GM23338 (cell line): ENCODE data around the gene DOCK11. TPM values are rescaled to one million over a fixed set of nuclear protein-coding genes. Genes with fewer than 3 reads are reported as not detected.

Source experiments
- ATAC-seq: fragments of 200-7000 bp; cut with Tn5 transposase; 3 replicates; pipeline ENCODE4 v1.9.1; 2020
- DNase-seq: peaks from one replicate; pipeline ENCODE4 v3.0.0-alpha.2; 2015; ENCODE audit warnings: low spot score
- H2AFZ ChIP-seq: fragments of 200-600 bp; sonication (generic); 2 replicates; pipeline ENCODE4 v1.8.0; 2016; ENCODE audit warnings: antibody characterized with exemption, mild to moderate bottlenecking, moderate library complexity
- H3F3A ChIP-seq: fragments of 200-600 bp; sonication (generic); replicated peaks from 2 replicates; pipeline ENCODE4 v1.8.0; 2017; ENCODE audit warnings: antibody characterized with exemption, mixed run types, low read depth
- H3K27ac ChIP-seq: fragments of 200-600 bp; sonication (generic); 2 replicates; pipeline ENCODE4 v1.6.1; 2016; ENCODE audit warnings: low read depth
- H3K27me3 ChIP-seq: fragments of 200-600 bp; sonication (generic); 2 replicates; pipeline ENCODE4 v1.8.0; 2016; ENCODE audit warnings: mild to moderate bottlenecking, mixed run types, moderate library complexity; ENCODE audit not compliant: insufficient read depth
- H3K36me3 ChIP-seq: fragments of 200-600 bp; sonication (generic); 2 replicates; pipeline ENCODE4 v1.8.0; 2016; ENCODE audit warnings: mild to moderate bottlenecking; ENCODE audit not compliant: insufficient read depth
- H3K4me1 ChIP-seq: fragments of 200-600 bp; sonication (generic); 2 replicates; pipeline ENCODE4 v1.8.0; 2016; ENCODE audit warnings: mild to moderate bottlenecking, moderate library complexity; ENCODE audit not compliant: insufficient read depth
- H3K4me2 ChIP-seq: fragments of 200-600 bp; sonication (generic); 2 replicates; pipeline ENCODE4 v1.7.1; 2017; ENCODE audit warnings: mixed run types
- H3K4me3 ChIP-seq: fragments of 200-600 bp; sonication (generic); 2 replicates; pipeline ENCODE4 v1.6.1; 2016; ENCODE audit warnings: mixed run types
- H3K79me2 ChIP-seq: fragments of 200-600 bp; sonication (generic); replicated peaks from 2 replicates; pipeline ENCODE4 v1.8.0; 2017; ENCODE audit warnings: mild to moderate bottlenecking; ENCODE audit not compliant: insufficient read depth
- H3K9me2 ChIP-seq: fragments of 200-600 bp; sonication (generic); 2 replicates; pipeline ENCODE4 v1.8.0; 2017; ENCODE audit not compliant: insufficient read depth
- H4K20me1 ChIP-seq: fragments of 200-600 bp; sonication (generic); replicated peaks from 2 replicates; pipeline ENCODE4 v1.8.0; 2017; ENCODE audit warnings: mild to moderate bottlenecking; ENCODE audit not compliant: insufficient read depth
- H3K27ac Mint-ChIP-seq: 2 replicates; pipeline ENCODE4 v1.8.0; 2020; ENCODE audit warnings: inconsistent platforms, mild to moderate bottlenecking, moderate library complexity, mixed read lengths
- H3K27me3 Mint-ChIP-seq: 3 replicates; pipeline ENCODE4 v1.8.0; 2022; ENCODE audit warnings: low read depth, mild to moderate bottlenecking, moderate library complexity, mixed read lengths, inconsistent platforms; ENCODE audit not compliant: insufficient read depth, poor library complexity
- H3K36me3 Mint-ChIP-seq: 3 replicates; pipeline ENCODE4 v1.8.0; 2021; ENCODE audit warnings: low read depth, mild to moderate bottlenecking, inconsistent platforms, moderate library complexity, mixed read lengths
- H3K4me1 Mint-ChIP-seq: 3 replicates; pipeline ENCODE4 v1.8.0; 2020; ENCODE audit warnings: mild to moderate bottlenecking, inconsistent platforms, mixed read lengths
- H3K4me3 Mint-ChIP-seq: 3 replicates; pipeline ENCODE4 v1.8.0; 2021; ENCODE audit warnings: moderate library complexity, mild to moderate bottlenecking, inconsistent platforms, mixed read lengths
- H3K9me3 Mint-ChIP-seq: 3 replicates; pipeline ENCODE4 v1.8.0; 2020; ENCODE audit warnings: moderate library complexity, mild to moderate bottlenecking, inconsistent platforms, mixed read lengths
- CREB1 ChIP-seq: fragments of 250-450 bp; sonication (Bioruptor Pico); IDR thresholded peaks from 2 replicates; pipeline ENCODE4 v1.5.0; 2020; ENCODE audit warnings: low read depth, mild to moderate bottlenecking, moderate library complexity
- CTCF ChIP-seq, 2 experiments: fragments of 200-600 bp in 1 of 2; sonication (generic) in 1 of 2; conservative IDR thresholded peaks; 2 replicates each; pipeline versions ENCODE4 v1.5.1 to v1.6.1; 2016 to 2017; ENCODE audit warnings: antibody characterized with exemption in 2 of 2, low read depth in 2 of 2, mild to moderate bottlenecking in 2 of 2, moderate library complexity in 1 of 2
- ETS1 ChIP-seq: IDR thresholded peaks from 2 replicates; pipeline ENCODE4 v1.6.1; 2016; ENCODE audit warnings: antibody characterized with exemption
- EZH2 ChIP-seq: fragments of 200-600 bp; sonication (generic); IDR thresholded peaks from one replicate; pipeline ENCODE4 v1.8.0; 2017; ENCODE audit warnings: antibody characterized with exemption, mild to moderate bottlenecking, low read depth; ENCODE audit not compliant: unreplicated experiment
- EZH2phosphoT487 ChIP-seq: fragments of 200-600 bp; sonication (generic); IDR thresholded peaks from one replicate; pipeline ENCODE4 v1.8.1; 2018; ENCODE audit warnings: antibody characterized with exemption; ENCODE audit not compliant: unreplicated experiment
- JUNB ChIP-seq: IDR thresholded peaks from one replicate; pipeline ENCODE4 v1.6.1; 2016; ENCODE audit warnings: antibody characterized with exemption; ENCODE audit not compliant: unreplicated experiment
- NANOG ChIP-seq: IDR thresholded peaks from 2 replicates; pipeline ENCODE4 v1.6.1; 2016; ENCODE audit warnings: antibody characterized with exemption, borderline replicate concordance
- POLR2AphosphoS5 ChIP-seq: IDR thresholded peaks from 2 replicates; pipeline ENCODE4 v1.6.1; 2016; ENCODE audit warnings: antibody characterized with exemption, low read depth
- REST ChIP-seq: IDR thresholded peaks from one replicate; pipeline ENCODE4 v1.6.1; 2018; ENCODE audit warnings: antibody characterized with exemption; ENCODE audit not compliant: unreplicated experiment
- STAT1 ChIP-seq: IDR thresholded peaks from one replicate; pipeline ENCODE4 v1.6.1; 2016; ENCODE audit warnings: antibody characterized with exemption; ENCODE audit not compliant: unreplicated experiment
- ZNF114 ChIP-seq: fragments of 250-450 bp; sonication (Bioruptor Pico); IDR thresholded peaks from 2 replicates; pipeline ENCODE4 v1.5.0; 2020; ENCODE audit warnings: mild to moderate bottlenecking, moderate library complexity
- ZNF331 ChIP-seq: fragments of 250-450 bp; sonication (Bioruptor Pico); IDR thresholded peaks from 2 replicates; pipeline ENCODE4 v1.5.0; 2020; ENCODE audit warnings: low read depth, mild to moderate bottlenecking, moderate library complexity
- ZNF462 ChIP-seq: fragments of 250-450 bp; sonication (Bioruptor Pico); IDR thresholded peaks from 2 replicates; pipeline ENCODE4 v1.5.0; 2020; ENCODE audit warnings: mild to moderate bottlenecking, moderate library complexity
- polyA plus RNA-seq: library from polyadenylated mRNA; unstranded; fragments of >200 nt; fragmentation: Nextera tagmentation; extraction: Ambion mirVana; gene quantifications from 2 replicates; pipeline ENCODE4 v1.2.1, GENCODE V29; 2016
- total RNA-seq: library from RNA; depleted of rRNA; stranded (reverse); fragments of >200 nt; shearing (Covaris generic); gene quantifications from 2 replicates; pipeline ENCODE4 v1.2.3, GENCODE V29; 2014

The DOCK11 gene
- total and polyA plus RNA-seq, 2 experiments from 2014 or later = 6.0 to 12.3 TPM

- H3K4me1 ChIP-seq = peaks cover 31% of the 10 kb centered on the region
- Mint-ChIP-seq H3K4me1 (peaks cover 40% of the 10 kb centered on the region), H3K36me3 (no peaks in the 10 kb centered on the region), H3K27me3 (peaks cover 15% of the 10 kb centered on the region), H3K4me3 (peak overlapping the region; percentile 62), H3K27ac (no peak overlapping the region), H3K9me3 (no peaks in the 10 kb centered on the region)
- H3K27ac ChIP-seq = 0 out of 2 replicates have a peak overlapping the region, but pooled peaks have one; percentile 76
- H3K27me3 ChIP-seq = peaks cover 26% of the 10 kb centered on the region
- no peaks in the 10 kb centered on the region for H3K79me2 ChIP-seq
- H3K36me3 ChIP-seq = no peaks in the 10 kb centered on the region
- H3F3A ChIP-seq = 0 out of 2 replicates have a peak, but pooled peaks cover 2% of the 10 kb centered on the region
- peak overlapping the region; percentile 49 for H3K4me3 ChIP-seq
- no peaks in the 10 kb centered on the region for H4K20me1 ChIP-seq
- ATAC-seq (no peak), DNase-seq (no peak)
- peak overlapping the region; percentile 90 for H3K4me2 ChIP-seq
- TF ChIP-seq CTCF (conservative IDR thresholded peaks at IDR 0.05; ENCODE audit: low read depth in 2 of 2) (no peak), ZNF462 (CRISPR knock-in tag) (no peak), REST (no peak), ZNF331 (CRISPR knock-in tag) (no peak), POLR2AphosphoS5 (no peak), CREB1 (CRISPR knock-in tag) (no peak), ZNF114 (CRISPR knock-in tag) (no peak), NANOG (no peak), EZH2phosphoT487 (no peak), JUNB (no peak), STAT1 (no peak), ETS1 (no peak), EZH2 (no peak)
- H2AFZ ChIP-seq = no peak overlapping the region
- H3K9me2 ChIP-seq = no peaks in the 10 kb centered on the region
These were observed 3.1 kb downstream of the DOCK11 start for GRCh38 chrX:118498755-118499154.
